ENCODE measurements around the gene PDE3A. TPM values are rescaled to one million over a fixed set of nuclear protein-coding genes. Genes with fewer than 3 reads are reported as not detected.

PDE3A gene
- total and polyA plus RNA-seq, 2 of the 4 experiments (the other 2 are of a cell fraction), result 0.09 to 0.18 TPM

- no peak overlapping the region for H2AK9ac ChIP-seq (replicated peaks; ENCODE audit: low read depth, low read length, poor library complexity)
- TF ChIP-seq, protein P1, sequence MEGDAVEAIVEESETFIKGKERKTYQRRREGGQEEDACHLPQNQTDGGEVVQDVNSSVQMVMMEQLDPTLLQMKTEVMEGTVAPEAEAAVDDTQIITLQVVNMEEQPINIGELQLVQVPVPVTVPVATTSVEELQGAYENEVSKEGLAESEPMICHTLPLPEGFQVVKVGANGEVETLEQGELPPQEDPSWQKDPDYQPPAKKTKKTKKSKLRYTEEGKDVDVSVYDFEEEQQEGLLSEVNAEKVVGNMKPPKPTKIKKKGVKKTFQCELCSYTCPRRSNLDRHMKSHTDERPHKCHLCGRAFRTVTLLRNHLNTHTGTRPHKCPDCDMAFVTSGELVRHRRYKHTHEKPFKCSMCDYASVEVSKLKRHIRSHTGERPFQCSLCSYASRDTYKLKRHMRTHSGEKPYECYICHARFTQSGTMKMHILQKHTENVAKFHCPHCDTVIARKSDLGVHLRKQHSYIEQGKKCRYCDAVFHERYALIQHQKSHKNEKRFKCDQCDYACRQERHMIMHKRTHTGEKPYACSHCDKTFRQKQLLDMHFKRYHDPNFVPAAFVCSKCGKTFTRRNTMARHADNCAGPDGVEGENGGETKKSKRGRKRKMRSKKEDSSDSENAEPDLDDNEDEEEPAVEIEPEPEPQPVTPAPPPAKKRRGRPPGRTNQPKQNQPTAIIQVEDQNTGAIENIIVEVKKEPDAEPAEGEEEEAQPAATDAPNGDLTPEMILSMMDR (conservative IDR thresholded peaks at IDR 0.05; ENCODE audit: low read depth, low read length), result no peak
- TF ChIP-seq SMC3 (IDR thresholded peaks at IDR 0.05; ENCODE audit: low read depth, low read length) (no peak), POLR2A (IDR thresholded peaks at IDR 0.05; ENCODE audit: low read depth, low read length) (no peak), BHLHE40 (IDR thresholded peaks at IDR 0.05; ENCODE audit: low read depth, low read length) (no peak), CHD1 (IDR thresholded peaks at IDR 0.05; ENCODE audit: low read depth, low read length) (no peak)
- ATAC-seq (ENCODE audit: low read depth) (no peak), DNase-seq (no peak)
- no peak overlapping the region for H3K14ac ChIP-seq (replicated peaks; ENCODE audit: low read depth, low read length)
- H3K9ac ChIP-seq (ENCODE audit: low read depth, low read length), result no peak overlapping the region
- no peak overlapping the region for H2AFZ ChIP-seq (replicated peaks; ENCODE audit: low read length, poor library complexity)
- POLR2A ChIA-PET (ENCODE audit: unreplicated experiment), result no interaction called here
- H3K18ac ChIP-seq (ENCODE audit: low read depth, low read length), result no peak overlapping the region
- no peak overlapping the region for H2BK20ac ChIP-seq (ENCODE audit: low read depth, low read length)
- CTCF ChIA-PET, result no interaction called here
- no peak overlapping the region for H3K4me3 ChIP-seq (ENCODE audit: insufficient read depth, low read depth, low read length)
- no peaks in the 10 kb centered on the region for H3K4me1 ChIP-seq (ENCODE audit: control insufficient read depth, insufficient read depth, low read length)
- H4K5ac ChIP-seq (ENCODE audit: low read depth, low read length), result no peak overlapping the region
- H4K91ac ChIP-seq (ENCODE audit: insufficient read depth, low read depth, low read length), result no peak overlapping the region
- H2BK15ac ChIP-seq (ENCODE audit: low read depth, low read length), result no peak overlapping the region
- H3K9me1 ChIP-seq (ENCODE audit: insufficient read depth, low read length), result no peaks in the 10 kb centered on the region
- no peaks in the 10 kb centered on the region for H3K36me3 ChIP-seq (ENCODE audit: control insufficient read depth, insufficient read depth, low read length)
- no peak overlapping the region for H3K4me2 ChIP-seq (ENCODE audit: low read depth, low read length)
- H3K56ac ChIP-seq (ENCODE audit: extremely low read depth, insufficient read depth, low read length), result no peak overlapping the region
- H2BK5ac ChIP-seq (ENCODE audit: low read depth, low read length, poor library complexity, severe bottlenecking), result no peak overlapping the region
- no peaks in the 10 kb centered on the region for H3K27me3 ChIP-seq (ENCODE audit: control insufficient read depth, insufficient read depth, low read length)
- H2AK5ac ChIP-seq (ENCODE audit: low read depth, low read length), result no peak overlapping the region
- H4K20me1 ChIP-seq (ENCODE audit: insufficient read depth, low read length), result no peaks in the 10 kb centered on the region
- H4K8ac ChIP-seq (ENCODE audit: low read depth in 2 of 2, low read length in 2 of 2), result no peak overlapping the region
- WGBS, 2 experiments (ENCODE audit: extremely low coverage in 2 of 2, insufficient read length in 1 of 2), result 82% methylated on average over 3 of the region's 6 CpGs; no CpG with 5 or more reads in 1 of the 2 experiments
- H3K79me1 ChIP-seq (ENCODE audit: low read depth in 1 of 2, low read length in 2 of 2), result peaks cover 0 to 2% of the 10 kb centered on the region in 2 experiments; a peak in 1 of 4 replicates
- intact Hi-C loops (cut with micrococcal nuclease), result no loop called here
- no peak overlapping the region for H3K4ac ChIP-seq (ENCODE audit: low read depth, low read length)
- no peak overlapping the region for H3K23ac ChIP-seq (ENCODE audit: low read depth, low read length)
- H2BK120ac ChIP-seq (ENCODE audit: low read depth, low read length), result no peak overlapping the region
- in situ Hi-C loops (cut with MboI; ENCODE audit: low sequenced_read_pairs), result no loop called here
- no peak overlapping the region for H3K27ac ChIP-seq (ENCODE audit: insufficient read depth, low read length)
- dilution Hi-C loops (cut with HindIII; ENCODE audit: low sequenced_read_pairs, unreplicated experiment), result no loop called here
- no peaks in the 10 kb centered on the region for H3K9me3 ChIP-seq (ENCODE audit: control insufficient read depth, insufficient read depth, low read length)
- BruUV-seq (replicated peaks), result no TSS peak
Observed at GRCh38 chr12:20400003-20400402, 31.7 kb downstream of the PDE3A start.

Measured in IMR-90 (cell line).